Kidney (tissue), 14 donors: ENCODE data around the gene TIAM2. TPM values are rescaled to one million over a fixed set of nuclear protein-coding genes. Genes with fewer than 3 reads are reported as not detected.
"Not testable (repeated sequence)": the region's sequence is repeated elsewhere in the genome, so short reads cannot be mapped to it uniquely, and the experiment has no call there.

Experiments used
- DNase-seq, 5 donors: peaks; one replicate each; pipeline ENCODE4 v3.0.0-alpha.2; 2013 to 2020
- FAIRE-seq: peaks from 2 replicates; lab custom pipeline; 2012; peaks lifted over from hg19 to GRCh38; lab: Jason Lieb, UNC
- H3K27ac ChIP-seq, 2 donors: one replicate each; pipeline ENCODE4 v1.7.0; 2013; ENCODE audit warnings: low read depth in 2 of 2, low read length in 2 of 2, inconsistent platforms in 1 of 2
- H3K27me3 ChIP-seq: one replicate; pipeline ENCODE4 v1.7.1; 2013; ENCODE audit warnings: low read length, inconsistent platforms; ENCODE audit not compliant: control insufficient read depth, insufficient read depth
- H3K36me3 ChIP-seq, 3 donors: one replicate each; pipeline versions ENCODE4 v1.7.0 to v1.7.1; 2013; ENCODE audit warnings: low read length in 3 of 3, control low read depth in 1 of 3, inconsistent platforms in 1 of 3; ENCODE audit not compliant: insufficient read depth in 3 of 3, control insufficient read depth in 2 of 3
- H3K4me1 ChIP-seq, 3 donors: one replicate each; pipeline versions ENCODE4 v1.7.0 to v1.7.1; 2013; ENCODE audit warnings: low read length in 3 of 3, inconsistent platforms in 1 of 3, low read depth in 1 of 3; ENCODE audit not compliant: control insufficient read depth in 2 of 3, insufficient read depth in 2 of 3
- H3K4me3 ChIP-seq, 3 donors: one replicate each; pipeline versions ENCODE4 v1.7.0 to v1.8.1; 2013; ENCODE audit warnings: low read length in 3 of 3, control low read depth in 1 of 3, inconsistent platforms in 1 of 3
- H3K9ac ChIP-seq, 3 donors: one replicate each; pipeline versions ENCODE4 v1.7.0 to v1.7.1; 2013; ENCODE audit warnings: low read length in 3 of 3, control low read depth in 1 of 3, inconsistent platforms in 1 of 3
- H3K9me3 ChIP-seq, 3 donors: one replicate each; pipeline versions ENCODE4 v1.7.0 to v1.7.1; 2013; ENCODE audit warnings: low read length in 3 of 3, control low read depth in 1 of 3, inconsistent platforms in 1 of 3; ENCODE audit not compliant: control insufficient read depth in 2 of 3, insufficient read depth in 1 of 3
- CTCF ChIP-seq: IDR thresholded peaks from 3 replicates; pipeline ENCODE4 v1.5.1; 2012; ENCODE audit warnings: mild to moderate bottlenecking, moderate library complexity, borderline replicate concordance; ENCODE audit not compliant: insufficient read depth; ENCODE audit errors: extremely low read depth
- intact Hi-C: fragments of 100-400 bp; cut with DNase I; formaldehyde crosslinking; loops from one replicate; pipeline ENCODE4 v1.11.1; 2022
- polyA plus RNA-seq: library from polyadenylated mRNA; stranded (reverse); fragments of 350-450 nt; fragmentation: Illumina TruSeq; extraction: RNeasy Lipid Tissue Mini Kit (QIAGEN cat#74804); gene quantifications from one replicate; pipeline ENCODE4 v1.2.3, GENCODE V29; 2014; ENCODE audit warnings: low read depth, low replicate concordance; ENCODE audit not compliant: insufficient read depth
- total RNA-seq: library from RNA; stranded (reverse); fragmentation: NEBNext Ultra II Directional; extraction: Animal tissue kit (Norgen Biotek cat#: 25700); gene quantifications from one replicate; pipeline ENCODE4 v1.2.1, GENCODE V29; 2021
- donor health status: control.
- donor health status: control.
- donor health status: control.
- donor health status: control.
- donor health status: control.
- donor health status: DM: yes; HTN: yes; CAD: no.
- donor health status: Normal renal cell carcinoma (clear cell type).

TIAM2 gene
- total and polyA plus RNA-seq, 2 donors from 2014 or later, result 6.8 to 7.6 TPM

- Histone ChIP-seq H3K9ac (no peak overlapping the region), H3K4me3 (no peak overlapping the region), H3K4me1 (no peaks in the 10 kb centered on the region), H3K27ac (no peak overlapping the region), H3K36me3 (no peaks in the 10 kb centered on the region), H3K27me3 (no peaks in the 10 kb centered on the region), H3K9me3 (no peaks in the 10 kb centered on the region)
- intact Hi-C loops, result loop anchor here (5.0 to 10.0 kb wide), 3 partner anchors 70 to 503 kb away; no protein-coding TSS in a partner anchor
- DNase-seq, result peak in 3 of 5 donors; percentile 37 to 87 (median 81)
- peak; percentile 88 for FAIRE-seq
- peak; percentile 66 for TF ChIP-seq CTCF
These were observed 182.3 kb downstream of the TIAM2 start for GRCh38 chr6:155177363-155177961.

- Histone ChIP-seq H3K9ac (no peak overlapping the region), H3K36me3 (no peaks in the 10 kb centered on the region), H3K4me1 (peaks cover 0 to 2% (median 0%) of the 10 kb centered on the region in 3 donors), H3K4me3 (no peak overlapping the region), H3K27ac (no peak overlapping the region), H3K9me3 (no peaks in the 10 kb centered on the region), H3K27me3 (no peaks in the 10 kb centered on the region)
- intact Hi-C loops, result no loop called here
- no peak for TF ChIP-seq CTCF
- DNase-seq (no peak), FAIRE-seq (no peak)
These were observed 186.4 kb downstream of the TIAM2 start for GRCh38 chr6:155181498-155181897.

GRCh38 chr6:155182103-155182502 is 187.0 kb downstream of the TIAM2 start:
- Histone ChIP-seq H3K9me3 (no peaks in the 10 kb centered on the region), H3K4me3 (no peak overlapping the region), H3K4me1 (peaks cover 0 to 2% (median 0%) of the 10 kb centered on the region in 3 donors), H3K27ac (no peak overlapping the region), H3K27me3 (no peaks in the 10 kb centered on the region), H3K9ac (no peak overlapping the region), H3K36me3 (no peaks in the 10 kb centered on the region)
- no peak for TF ChIP-seq CTCF
- intact Hi-C loops, result no loop called here
- no peak for FAIRE-seq
- no peak for DNase-seq

- FAIRE-seq (no peak), DNase-seq (no peak)
- no peak overlapping the region for H3K4me3 ChIP-seq
- no peaks in the 10 kb centered on the region for H3K36me3 ChIP-seq
- intact Hi-C loops, result no loop called here
- H3K4me1 ChIP-seq, result peaks cover 0 to 4% (median 0%) of the 10 kb centered on the region in 3 donors
- no peak overlapping the region for H3K27ac ChIP-seq
- no peak for TF ChIP-seq CTCF
- no peaks in the 10 kb centered on the region for H3K9me3 ChIP-seq
- no peak overlapping the region for H3K9ac ChIP-seq
- no peaks in the 10 kb centered on the region for H3K27me3 ChIP-seq
These were observed 188.0 kb downstream of the TIAM2 start for GRCh38 chr6:155183095-155183494.

- FAIRE-seq, H3K9me3 ChIP-seq, H3K4me1 ChIP-seq, H3K27me3 ChIP-seq, H3K27ac ChIP-seq, DNase-seq, H3K9ac ChIP-seq, H3K4me3 ChIP-seq, intact Hi-C loops, H3K36me3 ChIP-seq: not testable (repeated sequence)
These were observed 189.9 kb downstream of the TIAM2 start for GRCh38 chr6:155185041-155185440.
